OCI-LY7 (cell line): ENCODE results near the gene LRP5. TPM values are rescaled to one million over a fixed set of nuclear protein-coding genes. Genes with fewer than 3 reads are reported as not detected.

Experiments used
- BruUV-seq: library from RNA; stranded (reverse); fragments of 400-500 nt; replicated peaks from 2 replicates; lab custom pipeline; 2021; lab: Mats Ljungman, UMichigan
- CTCF ChIA-PET: fragments of 300-600 bp; sonication (Branson Sonifier 250); formaldehyde crosslinking; loops from one replicate; lab custom pipeline; 2022; ENCODE audit warnings: antibody characterized with exemption; ENCODE audit not compliant: unreplicated experiment; lab: Charles Lee
- POLR2A ChIA-PET: fragments of 300-600 bp; sonication (Branson Sonifier 250); formaldehyde crosslinking; loops from one replicate; lab custom pipeline; 2022; ENCODE audit warnings: antibody characterized with exemption; lab: Charles Lee
- DNase-seq: peaks from one replicate; pipeline ENCODE4 v3.0.0-alpha.2; 2015; ENCODE audit warnings: low spot score
- H2AFZ ChIP-seq: fragments of 200-600 bp; sonication (generic), shearing (Covaris generic); 2 replicates; pipeline ENCODE4 v1.6.1; 2014; ENCODE audit warnings: mild to moderate bottlenecking, antibody characterized with exemption, low read length, moderate library complexity
- H3K27ac ChIP-seq: fragments of 200-600 bp; sonication (generic); 2 replicates; pipeline ENCODE4 v1.5.1; 2014; ENCODE audit warnings: mixed run types, low read depth, mild to moderate bottlenecking, moderate library complexity, low read length, inconsistent platforms; ENCODE audit not compliant: poor library complexity, severe bottlenecking
- H3K36me3 ChIP-seq: fragments of 200-600 bp; sonication (generic); 2 replicates; pipeline ENCODE4 v1.6.1; 2014; ENCODE audit warnings: mild to moderate bottlenecking, antibody characterized with exemption, low read length, moderate library complexity, mixed read lengths; ENCODE audit not compliant: insufficient read depth
- H3K4me1 ChIP-seq: fragments of 200-600 bp; sonication (generic); 2 replicates; pipeline ENCODE4 v1.5.1; 2014; ENCODE audit warnings: mild to moderate bottlenecking, low read length; ENCODE audit not compliant: insufficient read depth, poor library complexity, severe bottlenecking
- H3K4me2 ChIP-seq: fragments of 200-600 bp; sonication (generic); 2 replicates; pipeline ENCODE4 v1.6.1; 2014; ENCODE audit warnings: mild to moderate bottlenecking, low read length
- H3K4me3 ChIP-seq: fragments of 200-600 bp; sonication (generic); 2 replicates; pipeline ENCODE4 v1.5.1; 2014; ENCODE audit warnings: mild to moderate bottlenecking, low read depth, low read length; ENCODE audit not compliant: poor library complexity, severe bottlenecking
- H3K79me2 ChIP-seq: fragments of 200-600 bp; sonication (generic); 2 replicates; pipeline ENCODE4 v1.6.1; 2016; ENCODE audit warnings: low read depth, mild to moderate bottlenecking, low read length, moderate library complexity, mixed read lengths; ENCODE audit not compliant: insufficient read depth
- H3K9me2 ChIP-seq: fragments of 200-600 bp; sonication (generic); 2 replicates; pipeline ENCODE4 v1.6.1; 2016; ENCODE audit warnings: mild to moderate bottlenecking, low read length, mixed read lengths; ENCODE audit not compliant: insufficient read depth
- H3K9me3 ChIP-seq: fragments of 200-600 bp; sonication (generic); 2 replicates; pipeline ENCODE4 v1.6.1; 2014; ENCODE audit warnings: mild to moderate bottlenecking, mixed run types, low read length, mixed read lengths
- H4K20me1 ChIP-seq: fragments of 200-600 bp; sonication (generic); 2 replicates; pipeline ENCODE4 v1.6.1; 2014; ENCODE audit warnings: mild to moderate bottlenecking, antibody characterized with exemption, low read length, moderate library complexity, mixed read lengths; ENCODE audit not compliant: insufficient read depth
- EZH2phosphoT487 ChIP-seq: fragments of 200-600 bp; sonication (generic); IDR thresholded peaks from 2 replicates; pipeline ENCODE4 v1.6.1; 2018; ENCODE audit warnings: low read depth, borderline replicate concordance, mild to moderate bottlenecking, mixed run types, antibody characterized with exemption, low read length, moderate library complexity, mixed read lengths
- intact Hi-C: fragments of 100-400 bp; cut with micrococcal nuclease; formaldehyde crosslinking; loops from one replicate; pipeline ENCODE4 v1.10.0; 2022; ENCODE audit not compliant: unreplicated experiment
- total RNA-seq, 2 experiments: library from RNA; depleted of rRNA in 1 of 2; stranded (reverse); fragments of >200 nt in 1 of 2; shearing (Covaris generic) in 1 of 2; gene quantifications; 2 replicates each; pipeline ENCODE4 v1.2.3, GENCODE V29; 2014 to 2022
- TF ChIP-seq, protein P1 (sequence below): fragments of 200-600 bp; sonication (generic); conservative IDR thresholded peaks from 2 replicates; pipeline ENCODE4 v1.5.1; 2014; ENCODE audit warnings: mild to moderate bottlenecking, antibody characterized with exemption, low read length, moderate library complexity, mixed read lengths

Gene LRP5
- total RNA-seq, 2 experiments from 2014 or later, result 0.60 TPM; not detected in 1

DNA sequence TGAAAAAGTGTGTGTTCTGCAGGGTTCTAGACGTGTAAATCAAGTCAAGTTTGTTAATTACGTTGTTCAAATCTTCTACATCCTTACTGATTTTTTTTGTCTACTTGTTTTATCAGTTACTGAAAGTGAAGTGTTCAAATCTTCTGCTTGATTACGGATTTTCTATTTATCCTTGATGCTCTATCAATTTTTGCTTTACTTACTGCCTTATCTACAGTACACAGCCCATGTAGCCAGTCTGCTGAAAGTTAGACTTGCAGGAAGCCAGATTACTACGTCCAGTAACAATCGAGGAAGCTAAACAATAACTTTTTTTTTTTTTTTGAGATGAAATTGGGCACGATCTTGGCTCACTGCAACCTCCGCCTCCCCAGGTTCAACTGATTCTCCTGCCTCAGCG lies 25.0 kb upstream of the LRP5 start:
- POLR2A ChIA-PET, result interaction anchor here (1.0 kb wide), 1 partner anchor 8 kb away, joined by 5 read pairs; no protein-coding TSS in a partner anchor
- H3K27ac ChIP-seq, result no peak overlapping the region
- peaks cover 3% of the 10 kb centered on the region for H3K4me1 ChIP-seq
- CTCF ChIA-PET, result no interaction called here
- H3K4me2 ChIP-seq, result no peak overlapping the region
- peaks cover 19% of the 10 kb centered on the region for H3K9me3 ChIP-seq
- H4K20me1 ChIP-seq, result no peaks in the 10 kb centered on the region
- no peak for DNase-seq
- no peaks in the 10 kb centered on the region for H3K36me3 ChIP-seq
- no peaks in the 10 kb centered on the region for H3K79me2 ChIP-seq
- H3K4me3 ChIP-seq, result no peak overlapping the region
- no peak overlapping the region for H2AFZ ChIP-seq
- no TSS peak for BruUV-seq
- TF ChIP-seq, protein P1, sequence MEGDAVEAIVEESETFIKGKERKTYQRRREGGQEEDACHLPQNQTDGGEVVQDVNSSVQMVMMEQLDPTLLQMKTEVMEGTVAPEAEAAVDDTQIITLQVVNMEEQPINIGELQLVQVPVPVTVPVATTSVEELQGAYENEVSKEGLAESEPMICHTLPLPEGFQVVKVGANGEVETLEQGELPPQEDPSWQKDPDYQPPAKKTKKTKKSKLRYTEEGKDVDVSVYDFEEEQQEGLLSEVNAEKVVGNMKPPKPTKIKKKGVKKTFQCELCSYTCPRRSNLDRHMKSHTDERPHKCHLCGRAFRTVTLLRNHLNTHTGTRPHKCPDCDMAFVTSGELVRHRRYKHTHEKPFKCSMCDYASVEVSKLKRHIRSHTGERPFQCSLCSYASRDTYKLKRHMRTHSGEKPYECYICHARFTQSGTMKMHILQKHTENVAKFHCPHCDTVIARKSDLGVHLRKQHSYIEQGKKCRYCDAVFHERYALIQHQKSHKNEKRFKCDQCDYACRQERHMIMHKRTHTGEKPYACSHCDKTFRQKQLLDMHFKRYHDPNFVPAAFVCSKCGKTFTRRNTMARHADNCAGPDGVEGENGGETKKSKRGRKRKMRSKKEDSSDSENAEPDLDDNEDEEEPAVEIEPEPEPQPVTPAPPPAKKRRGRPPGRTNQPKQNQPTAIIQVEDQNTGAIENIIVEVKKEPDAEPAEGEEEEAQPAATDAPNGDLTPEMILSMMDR, result no peak
- TF ChIP-seq EZH2phosphoT487, result no peak
- H3K9me2 ChIP-seq, result no peaks in the 10 kb centered on the region
- intact Hi-C loops, result no loop called here

DNA sequence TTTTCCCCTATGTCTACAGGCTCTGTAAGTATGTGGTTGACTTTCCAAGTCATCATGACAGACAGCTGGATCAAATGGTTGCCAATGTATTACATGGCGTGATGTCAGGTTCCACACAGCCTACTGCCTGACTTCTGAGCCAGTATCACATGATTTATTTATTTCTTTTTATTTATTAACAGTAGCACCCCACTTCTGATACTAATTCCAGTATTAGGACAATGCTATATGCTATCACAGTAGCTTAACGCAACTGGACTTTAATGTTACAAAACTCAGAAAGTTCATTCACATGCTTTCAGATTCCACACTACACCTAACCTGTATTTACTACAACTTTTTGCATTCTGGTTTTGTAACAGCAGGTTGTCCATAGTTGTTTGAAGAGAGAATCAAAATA lies 22.9 kb upstream of the LRP5 start:
- Histone ChIP-seq H3K4me3 (no peak overlapping the region), H3K9me2 (no peaks in the 10 kb centered on the region), H3K4me2 (no peak overlapping the region), H3K9me3 (peaks cover 13% of the 10 kb centered on the region), H3K36me3 (no peaks in the 10 kb centered on the region), H2AFZ (no peak overlapping the region), H3K27ac (no peak overlapping the region), H3K79me2 (no peaks in the 10 kb centered on the region), H3K4me1 (peaks cover 17% of the 10 kb centered on the region), H4K20me1 (no peaks in the 10 kb centered on the region)
- intact Hi-C loops, result no loop called here
- ChIA-PET CTCF (no interaction called here), POLR2A (interaction anchor here (1.0 kb wide), 1 partner anchor 12 kb away, joined by 3 read pairs; no protein-coding TSS in a partner anchor)
- no peak for DNase-seq
- no TSS peak for BruUV-seq
- TF ChIP-seq, protein P1, result no peak
- no peak for TF ChIP-seq EZH2phosphoT487

DNA sequence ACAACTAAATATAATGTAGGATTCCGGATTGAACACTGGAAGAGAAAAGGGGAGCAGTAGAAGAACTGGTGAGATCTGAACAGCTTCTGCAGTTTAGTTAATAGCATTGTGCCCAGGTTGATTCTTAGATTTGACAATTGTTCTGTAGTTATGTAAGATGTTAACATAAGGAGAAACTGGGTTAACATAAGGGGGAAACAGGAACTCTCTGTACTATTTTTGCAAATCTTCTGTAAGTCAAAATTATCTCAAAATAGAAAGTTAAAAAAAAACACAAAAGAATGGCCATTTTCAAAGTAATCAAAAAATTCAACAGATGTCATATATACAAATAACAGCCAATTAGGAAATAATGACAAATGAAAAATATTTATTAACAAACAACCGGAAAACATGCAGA lies 18.7 kb upstream of the LRP5 start:
- DNase-seq, result peak; percentile 20
- POLR2A ChIA-PET, result interaction anchor here (2.3 kb wide), 1 partner anchor 22 kb away, joined by 10 read pairs; the partner anchor contains the start of gene C11orf24
- H3K4me3 ChIP-seq, result peak overlapping the region; percentile 46
- TF ChIP-seq EZH2phosphoT487, result no peak
- TF ChIP-seq, protein P1, result no peak
- peak overlapping the region; percentile 96 for H2AFZ ChIP-seq
- no peaks in the 10 kb centered on the region for H3K36me3 ChIP-seq
- H3K9me3 ChIP-seq, result 0 out of 2 replicates have a peak, but pooled peaks cover 6% of the 10 kb centered on the region
- intact Hi-C loops, result no loop called here
- H4K20me1 ChIP-seq, result no peaks in the 10 kb centered on the region
- no peaks in the 10 kb centered on the region for H3K9me2 ChIP-seq
- no TSS peak for BruUV-seq
- H3K4me2 ChIP-seq, result peak overlapping the region; percentile 82
- peak overlapping the region; percentile 50 for H3K27ac ChIP-seq
- peaks cover 40% of the 10 kb centered on the region for H3K4me1 ChIP-seq
- CTCF ChIA-PET, result no interaction called here
- H3K79me2 ChIP-seq, result no peaks in the 10 kb centered on the region
